Adrenal gland (tissue), 12 donors: ENCODE measurements around the gene ULBP1. TPM values are rescaled to one million over a fixed set of nuclear protein-coding genes. Genes with fewer than 3 reads are reported as not detected.
"Not testable (repeated sequence)": the region's sequence is repeated elsewhere in the genome, so short reads cannot be mapped to it uniquely, and the experiment has no call there.

ENCODE experiments used
- DNase-seq, 7 donors: peaks; one replicate each; pipeline ENCODE4 v3.0.0-alpha.2; 2019 to 2020
- H3K27ac ChIP-seq, 5 donors: fragments of 200-600 bp; sonication (generic) in 4 of 5; 1 replicate in 3 of 5; 2 replicates in 2 of 5; pipeline versions ENCODE4 v1.5.1 to v1.8.0; 2016 to 2020; ENCODE audit warnings: mild to moderate bottlenecking in 1 of 5
- H3K27me3 ChIP-seq: fragments of 200-600 bp; 2 replicates; pipeline ENCODE4 v1.8.0; 2021
- H3K36me3 ChIP-seq, 2 donors: fragments of 200-600 bp; replicated peaks in 1 of 2; 1 replicate in 1 of 2; 2 replicates in 1 of 2; pipeline versions ENCODE4 v1.5.1 to v1.8.0; 2018 to 2022
- H3K4me1 ChIP-seq, 2 donors: fragments of 200-600 bp; replicated peaks in 1 of 2; 1 replicate in 1 of 2; 2 replicates in 1 of 2; pipeline versions ENCODE4 v1.5.1 to v1.8.0; 2018 to 2021
- H3K4me3 ChIP-seq, 4 donors: fragments of 200-600 bp; sonication (generic) in 3 of 4; one replicate each; pipeline ENCODE4 v1.5.1; 2016 to 2018
- H3K9me3 ChIP-seq, 3 donors: fragments of 200-600 bp; sonication (generic) in 1 of 3; replicated peaks in 1 of 3; 1 replicate in 2 of 3; 2 replicates in 1 of 3; pipeline versions ENCODE4 v1.5.1 to v1.8.0; 2016 to 2021
- POLR2A ChIP-seq, 2 donors: fragments of 450-650 bp; IDR thresholded peaks; one replicate each; pipeline ENCODE4 v1.6.1; 2017; ENCODE audit warnings: antibody characterized with exemption in 2 of 2, mild to moderate bottlenecking in 2 of 2, moderate library complexity in 1 of 2
- WGBS, 4 donors: extraction: QIAGEN DNeasy Blood & Tissue Kit in 2 of 4; methylation state at CpG; one replicate each; pipeline versions ENCODE4 v1.1.5 to v1.1.7; 2013 to 2017; 5-methylcytosine and 5-hydroxymethylcytosine counted together
- intact Hi-C, 2 donors: fragments of 100-400 bp; cut with DNase I; formaldehyde crosslinking; loops; one replicate each; pipeline versions ENCODE4 v1.14.1 to v1.15.0; 2022 to 2023
- polyA plus RNA-seq, 3 donors: library from polyadenylated mRNA; stranded (reverse); fragments of 200-250 nt in 2 of 3; fragments of 350-450 nt in 1 of 3; fragmentation: Illumina TruSeq in 1 of 3; extraction: RNeasy Lipid Tissue Mini Kit (QIAGEN cat#74804) in 1 of 3; gene quantifications; one replicate each; pipeline ENCODE4 v1.2.3, GENCODE V29; 2013 to 2014
- total RNA-seq, 9 donors: library from RNA; depleted of rRNA in 4 of 9; stranded (reverse); fragments of >200 nt in 4 of 9; fragments of 120-200 nt in 1 of 9; fragmentation: NEBNext Ultra II Directional in 1 of 9; extraction: Animal tissue kit (Norgen Biotek cat#: 25700) in 1 of 9; gene quantifications; one replicate each; pipeline versions ENCODE4 v1.1.0 to v1.2.4, GENCODE V29; 2013 to 2023
- TF ChIP-seq, protein P1 (sequence below), 6 experiments: fragments of 450-650 bp in 4 of 6; fragments of 200-600 bp in 2 of 6; sonication (generic) in 1 of 6; IDR thresholded peaks; 1 replicate in 5 of 6; 2 replicates in 1 of 6; pipeline versions ENCODE4 v1.5.1 to v1.8.0; 2016 to 2021; ENCODE audit warnings: antibody characterized with exemption in 6 of 6, mild to moderate bottlenecking in 2 of 6, moderate library complexity in 1 of 6
- donor health status: healthy with polysubstance abuse.
- donor health status: Bipolar disorder and iron deficiency.
- donor health status: DM: yes; HTN: yes; CAD: no.
- donor health status: DM: no; HTN: no; CAD: no.
- donor health status: DM: no; HTN: no; CAD: no.
- donor health status: DM: yes; HTN: yes; CAD: no.

The ULBP1 gene
- total and polyA plus RNA-seq, 12 donors, result 0.03 to 0.88 (median 0.28) TPM; not detected in 4

DNA sequence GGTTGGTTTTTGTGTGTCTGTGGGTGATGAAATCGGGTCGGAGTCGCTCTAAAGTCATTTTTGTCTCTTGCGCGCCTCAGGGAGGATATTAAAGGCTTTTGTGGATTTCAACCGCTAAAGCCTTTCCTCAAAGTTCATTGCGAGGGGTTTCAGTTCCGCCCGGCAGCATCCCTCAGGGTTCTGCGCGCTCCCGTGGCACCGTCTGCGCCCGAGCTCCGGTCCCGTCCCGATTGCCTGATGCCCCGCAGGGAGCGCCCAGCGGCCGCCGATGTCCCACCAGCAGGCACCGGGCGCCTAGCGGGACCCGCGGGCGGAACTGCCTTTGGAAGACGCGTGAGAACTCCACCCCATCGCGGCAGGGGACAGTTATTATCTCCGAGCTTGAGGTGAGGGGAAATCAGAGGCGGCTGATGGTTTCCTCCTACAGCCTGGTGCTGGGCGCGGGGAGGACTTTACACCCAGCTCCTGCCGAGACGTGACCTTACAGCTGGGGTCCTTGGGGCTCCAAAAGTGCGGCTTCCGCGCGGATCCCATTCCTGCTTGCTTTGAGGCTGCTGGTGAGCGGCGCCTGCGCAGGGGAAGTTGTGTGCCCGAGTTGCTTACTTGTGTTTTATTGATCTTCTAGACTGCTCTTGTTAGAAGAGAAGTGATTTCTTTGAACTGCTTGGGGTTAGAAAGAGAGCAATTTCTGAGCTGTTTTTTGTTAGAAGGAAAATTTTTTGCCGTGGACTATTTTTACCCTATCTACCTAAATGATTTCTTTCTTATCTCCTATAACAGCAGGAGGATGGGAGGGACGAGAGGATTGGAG, 27.1 kb downstream of the ULBP1 start:
- Histone ChIP-seq H3K4me1 (peaks cover 0 to 15% of the 10 kb centered on the region in 2 donors), H3K9me3 (no peaks in the 10 kb centered on the region), H3K27me3 (peaks cover 98% of the 10 kb centered on the region), H3K4me3 (peak overlapping the region in 1 of 4 donors; percentile 27), H3K27ac (no peak overlapping the region), H3K36me3 (no peaks in the 10 kb centered on the region)
- 2 to 6% (median 3%) methylated on average over 18 to 49 of the region's 49 CpGs for WGBS, 4 donors
- intact Hi-C loops, result no loop called here
- DNase-seq, result peak in 2 of 7 donors; percentile 13 to 37
- no peak for TF ChIP-seq POLR2A (IDR thresholded peaks at IDR 0.05)
- TF ChIP-seq, protein P1, sequence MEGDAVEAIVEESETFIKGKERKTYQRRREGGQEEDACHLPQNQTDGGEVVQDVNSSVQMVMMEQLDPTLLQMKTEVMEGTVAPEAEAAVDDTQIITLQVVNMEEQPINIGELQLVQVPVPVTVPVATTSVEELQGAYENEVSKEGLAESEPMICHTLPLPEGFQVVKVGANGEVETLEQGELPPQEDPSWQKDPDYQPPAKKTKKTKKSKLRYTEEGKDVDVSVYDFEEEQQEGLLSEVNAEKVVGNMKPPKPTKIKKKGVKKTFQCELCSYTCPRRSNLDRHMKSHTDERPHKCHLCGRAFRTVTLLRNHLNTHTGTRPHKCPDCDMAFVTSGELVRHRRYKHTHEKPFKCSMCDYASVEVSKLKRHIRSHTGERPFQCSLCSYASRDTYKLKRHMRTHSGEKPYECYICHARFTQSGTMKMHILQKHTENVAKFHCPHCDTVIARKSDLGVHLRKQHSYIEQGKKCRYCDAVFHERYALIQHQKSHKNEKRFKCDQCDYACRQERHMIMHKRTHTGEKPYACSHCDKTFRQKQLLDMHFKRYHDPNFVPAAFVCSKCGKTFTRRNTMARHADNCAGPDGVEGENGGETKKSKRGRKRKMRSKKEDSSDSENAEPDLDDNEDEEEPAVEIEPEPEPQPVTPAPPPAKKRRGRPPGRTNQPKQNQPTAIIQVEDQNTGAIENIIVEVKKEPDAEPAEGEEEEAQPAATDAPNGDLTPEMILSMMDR (IDR thresholded peaks at IDR 0.05), result no peak

DNA sequence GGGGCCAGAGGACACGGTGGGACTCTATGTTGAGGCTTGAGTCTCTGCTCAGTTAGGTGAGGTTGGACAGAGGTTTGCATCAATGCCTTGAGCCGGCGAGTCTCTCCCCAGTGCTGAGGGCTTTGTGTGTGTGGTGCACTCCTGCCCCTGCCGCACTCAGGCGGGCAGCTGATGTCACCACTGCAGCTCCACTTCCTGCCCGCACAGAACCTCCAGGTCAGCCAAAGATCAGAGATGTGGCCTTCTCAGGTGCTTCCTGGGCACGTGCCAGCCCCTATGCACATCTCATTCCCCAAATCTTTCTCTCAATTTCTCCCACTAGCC, 27.7 kb downstream of the ULBP1 start:
- DNase-seq, result peak in 1 of 7 donors; percentile 34
- 3 to 9% (median 5%) methylated on average over 6 to 7 of the region's 7 CpGs for WGBS, 4 donors
- H3K36me3 ChIP-seq, H3K27ac ChIP-seq, H3K4me3 ChIP-seq, H3K9me3 ChIP-seq, intact Hi-C loops: not testable (repeated sequence)
- H3K27me3 ChIP-seq, result peaks cover 98% of the 10 kb centered on the region
- H3K4me1 ChIP-seq, result peaks cover 0 to 15% of the 10 kb centered on the region in 2 donors

DNA sequence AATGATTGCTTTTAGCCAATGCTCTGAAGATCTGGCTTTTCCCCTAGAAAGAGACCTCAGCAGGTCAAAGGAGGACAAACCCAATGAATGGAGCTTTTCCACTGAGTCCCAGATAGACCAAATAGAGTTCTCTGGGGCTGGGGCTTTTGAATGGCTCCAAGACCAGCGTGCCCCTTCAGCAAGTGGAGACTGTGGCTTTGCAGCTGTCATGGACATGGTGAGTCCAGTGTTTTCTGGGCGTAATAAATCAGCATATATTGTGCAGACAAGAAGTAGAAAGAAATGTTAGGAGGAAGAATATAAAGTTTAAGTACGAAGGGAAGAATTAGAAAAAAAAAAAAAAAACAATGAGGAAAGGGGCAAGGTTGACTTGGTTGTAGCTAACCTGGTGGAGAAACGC, 28.1 kb downstream of the ULBP1 start:
- Histone ChIP-seq H3K36me3 (no peaks in the 10 kb centered on the region), H3K4me1 (peaks cover 0 to 15% of the 10 kb centered on the region in 2 donors), H3K4me3 (no peak overlapping the region), H3K9me3 (no peaks in the 10 kb centered on the region), H3K27ac (no peak overlapping the region), H3K27me3 (peaks cover 94% of the 10 kb centered on the region)
- 32 to 49% (median 41%) methylated on average over 4 of the region's 4 CpGs for WGBS, 4 donors
- intact Hi-C loops, result no loop called here
- peak in 1 of 7 donors; percentile 8 for DNase-seq
- TF ChIP-seq POLR2A (IDR thresholded peaks at IDR 0.05), result no peak
- TF ChIP-seq, protein P1 (IDR thresholded peaks at IDR 0.05), result no peak

DNA sequence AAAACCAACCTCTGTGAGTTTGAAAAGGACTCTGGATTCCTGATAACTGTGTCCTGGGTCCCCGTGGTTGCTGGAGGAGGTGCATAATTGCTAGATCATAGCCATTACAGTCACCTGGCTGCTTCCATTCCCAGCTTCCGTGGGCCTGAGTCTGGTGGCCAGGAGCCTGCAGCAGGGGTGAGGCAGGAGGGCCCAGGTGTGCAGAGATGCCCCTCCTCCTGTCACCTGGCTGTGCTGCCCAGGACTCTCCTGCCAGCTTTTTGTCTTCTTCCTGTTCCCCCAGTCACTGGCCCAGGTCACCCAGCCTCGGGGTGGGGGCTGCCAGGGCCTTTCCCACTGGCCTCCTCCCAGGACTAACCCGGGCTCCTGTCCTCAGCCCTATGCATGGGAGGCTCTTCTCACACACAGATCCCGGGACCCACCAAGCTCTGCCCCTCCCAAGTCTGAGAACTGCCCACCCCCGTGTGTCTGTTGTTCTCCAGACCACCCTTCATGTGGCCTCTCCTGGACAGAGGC, 31.6 kb downstream of the ULBP1 start:
- no peak for DNase-seq
- no peaks in the 10 kb centered on the region for H3K9me3 ChIP-seq
- intact Hi-C loops, result no loop called here
- H3K4me1 ChIP-seq, result peaks cover 0 to 9% of the 10 kb centered on the region in 2 donors
- 59 to 76% (median 68%) methylated on average over 5 to 6 of the region's 6 CpGs for whole genome bisulfite sequencing, 4 donors
- peaks cover 60% of the 10 kb centered on the region for H3K27me3 ChIP-seq
- TF ChIP-seq POLR2A (IDR thresholded peaks at IDR 0.05), result no peak
- TF ChIP-seq, protein P1 (IDR thresholded peaks at IDR 0.05), result no peak
- no peak overlapping the region for H3K4me3 ChIP-seq
- H3K36me3 ChIP-seq, result no peaks in the 10 kb centered on the region
- H3K27ac ChIP-seq, result no peak overlapping the region
